ENCODE results near the gene CNTFR.

DNA sequence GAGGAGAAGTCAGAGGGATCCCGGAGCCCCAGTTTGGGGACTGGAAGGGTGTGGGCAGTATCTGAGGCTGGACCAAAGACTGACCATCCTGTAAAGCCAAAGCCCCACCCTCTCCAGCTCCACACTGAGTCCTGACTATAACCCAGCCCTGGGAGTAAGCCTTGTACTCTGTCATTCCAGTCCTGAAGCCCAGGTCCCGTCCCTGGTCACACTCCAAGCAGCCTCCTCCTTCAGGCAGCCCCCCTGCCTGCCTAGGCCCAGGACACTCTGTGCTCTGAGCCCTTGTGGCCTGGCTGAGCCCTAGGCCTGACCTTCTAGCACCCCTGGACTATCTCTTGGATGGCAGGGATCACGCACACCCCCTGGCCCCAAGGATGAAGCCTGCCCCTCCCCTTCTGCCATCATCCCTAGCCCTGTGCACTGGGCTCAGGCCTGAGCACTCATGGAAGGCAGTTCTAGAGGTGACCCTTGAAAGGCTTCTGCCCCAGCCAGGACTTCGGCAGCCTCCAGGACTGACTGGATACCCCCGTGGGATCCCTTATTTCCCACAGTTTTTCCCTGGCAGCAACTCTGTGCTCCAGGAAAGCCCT is 38.7 kb downstream of the CNTFR start:
- TF ChIP-seq YY1 (IDR thresholded peaks at IDR 0.05), result no peak
- TF ChIP-seq, protein P1, sequence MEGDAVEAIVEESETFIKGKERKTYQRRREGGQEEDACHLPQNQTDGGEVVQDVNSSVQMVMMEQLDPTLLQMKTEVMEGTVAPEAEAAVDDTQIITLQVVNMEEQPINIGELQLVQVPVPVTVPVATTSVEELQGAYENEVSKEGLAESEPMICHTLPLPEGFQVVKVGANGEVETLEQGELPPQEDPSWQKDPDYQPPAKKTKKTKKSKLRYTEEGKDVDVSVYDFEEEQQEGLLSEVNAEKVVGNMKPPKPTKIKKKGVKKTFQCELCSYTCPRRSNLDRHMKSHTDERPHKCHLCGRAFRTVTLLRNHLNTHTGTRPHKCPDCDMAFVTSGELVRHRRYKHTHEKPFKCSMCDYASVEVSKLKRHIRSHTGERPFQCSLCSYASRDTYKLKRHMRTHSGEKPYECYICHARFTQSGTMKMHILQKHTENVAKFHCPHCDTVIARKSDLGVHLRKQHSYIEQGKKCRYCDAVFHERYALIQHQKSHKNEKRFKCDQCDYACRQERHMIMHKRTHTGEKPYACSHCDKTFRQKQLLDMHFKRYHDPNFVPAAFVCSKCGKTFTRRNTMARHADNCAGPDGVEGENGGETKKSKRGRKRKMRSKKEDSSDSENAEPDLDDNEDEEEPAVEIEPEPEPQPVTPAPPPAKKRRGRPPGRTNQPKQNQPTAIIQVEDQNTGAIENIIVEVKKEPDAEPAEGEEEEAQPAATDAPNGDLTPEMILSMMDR (IDR thresholded peaks at IDR 0.05; ENCODE audit: low read depth, low read length, missing input control), result no peak
- TF ChIP-seq, protein P2, sequence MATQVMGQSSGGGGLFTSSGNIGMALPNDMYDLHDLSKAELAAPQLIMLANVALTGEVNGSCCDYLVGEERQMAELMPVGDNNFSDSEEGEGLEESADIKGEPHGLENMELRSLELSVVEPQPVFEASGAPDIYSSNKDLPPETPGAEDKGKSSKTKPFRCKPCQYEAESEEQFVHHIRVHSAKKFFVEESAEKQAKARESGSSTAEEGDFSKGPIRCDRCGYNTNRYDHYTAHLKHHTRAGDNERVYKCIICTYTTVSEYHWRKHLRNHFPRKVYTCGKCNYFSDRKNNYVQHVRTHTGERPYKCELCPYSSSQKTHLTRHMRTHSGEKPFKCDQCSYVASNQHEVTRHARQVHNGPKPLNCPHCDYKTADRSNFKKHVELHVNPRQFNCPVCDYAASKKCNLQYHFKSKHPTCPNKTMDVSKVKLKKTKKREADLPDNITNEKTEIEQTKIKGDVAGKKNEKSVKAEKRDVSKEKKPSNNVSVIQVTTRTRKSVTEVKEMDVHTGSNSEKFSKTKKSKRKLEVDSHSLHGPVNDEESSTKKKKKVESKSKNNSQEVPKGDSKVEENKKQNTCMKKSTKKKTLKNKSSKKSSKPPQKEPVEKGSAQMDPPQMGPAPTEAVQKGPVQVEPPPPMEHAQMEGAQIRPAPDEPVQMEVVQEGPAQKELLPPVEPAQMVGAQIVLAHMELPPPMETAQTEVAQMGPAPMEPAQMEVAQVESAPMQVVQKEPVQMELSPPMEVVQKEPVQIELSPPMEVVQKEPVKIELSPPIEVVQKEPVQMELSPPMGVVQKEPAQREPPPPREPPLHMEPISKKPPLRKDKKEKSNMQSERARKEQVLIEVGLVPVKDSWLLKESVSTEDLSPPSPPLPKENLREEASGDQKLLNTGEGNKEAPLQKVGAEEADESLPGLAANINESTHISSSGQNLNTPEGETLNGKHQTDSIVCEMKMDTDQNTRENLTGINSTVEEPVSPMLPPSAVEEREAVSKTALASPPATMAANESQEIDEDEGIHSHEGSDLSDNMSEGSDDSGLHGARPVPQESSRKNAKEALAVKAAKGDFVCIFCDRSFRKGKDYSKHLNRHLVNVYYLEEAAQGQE (IDR thresholded peaks at IDR 0.05), result no peak

Data from liver (tissue), 2 donors.